MG63 (cell line): ENCODE results near the gene RNF151. TPM values are rescaled to one million over a fixed set of nuclear protein-coding genes. Genes with fewer than 3 reads are reported as not detected.
"Not testable (repeated sequence)": the region's sequence is repeated elsewhere in the genome, so short reads cannot be mapped to it uniquely, and the experiment has no call there.

Experiments
- DNase-seq: peaks from one replicate; pipeline ENCODE4 v3.0.0-alpha.2; 2020
- H3K27me3 ChIP-seq: fragments of 250-450 bp; sonication (Bioruptor Pico); 2 replicates; pipeline ENCODE4 v1.5.1; 2020; ENCODE audit warnings: mild to moderate bottlenecking, moderate library complexity
- H3K36me3 ChIP-seq: fragments of 250-450 bp; sonication (Bioruptor Pico); 2 replicates; pipeline ENCODE4 v1.5.1; 2020; ENCODE audit warnings: mild to moderate bottlenecking, moderate library complexity
- H3K4me3 ChIP-seq: fragments of 250-450 bp; sonication (Bioruptor Pico); 2 replicates; pipeline ENCODE4 v1.5.1; 2020; ENCODE audit warnings: mild to moderate bottlenecking, moderate library complexity
- H3K9me3 ChIP-seq: fragments of 250-450 bp; sonication (Bioruptor Pico); 2 replicates; pipeline ENCODE4 v1.5.1; 2020; ENCODE audit warnings: mild to moderate bottlenecking, moderate library complexity
- total RNA-seq: library from RNA; depleted of rRNA; stranded (reverse); fragments of >200 nt; shearing (Covaris generic); gene quantifications from 2 replicates; pipeline ENCODE4 v1.2.3, GENCODE V29; 2014; ENCODE audit warnings: low replicate concordance; rRNA removed

Gene RNF151, protein sequence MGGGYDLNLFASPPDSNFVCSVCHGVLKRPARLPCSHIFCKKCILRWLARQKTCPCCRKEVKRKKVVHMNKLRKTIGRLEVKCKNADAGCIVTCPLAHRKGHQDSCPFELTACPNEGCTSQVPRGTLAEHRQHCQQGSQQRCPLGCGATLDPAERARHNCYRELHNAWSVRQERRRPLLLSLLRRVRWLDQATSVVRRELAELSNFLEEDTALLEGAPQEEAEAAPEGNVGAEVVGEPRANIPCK
- total RNA-seq = not detected in 2 replicates

DNA sequence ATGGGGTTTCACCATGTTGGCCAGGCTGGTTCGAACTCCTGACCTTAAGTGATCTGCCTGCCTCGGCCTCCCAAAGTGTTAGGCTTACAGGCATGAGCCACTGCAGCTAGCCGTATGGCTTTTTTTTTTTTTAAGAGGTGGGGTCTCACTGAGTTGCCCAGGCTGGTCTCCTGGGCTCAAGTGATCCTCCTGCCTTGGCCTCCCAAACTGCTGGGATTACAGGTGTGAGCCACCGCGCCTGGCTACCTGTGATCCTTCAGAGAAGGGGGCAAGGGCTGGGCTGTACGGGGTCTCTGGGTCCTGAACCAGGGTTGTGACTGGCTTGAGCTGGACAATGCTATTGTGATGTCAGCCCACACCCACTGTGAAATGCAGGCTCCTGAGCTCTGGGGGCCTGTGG, at the start of gene RNF151:
Gene RNF151 (plus strand): TSS at position 397 of the 400 bp plus-strand sequence. CDS start 26 bp downstream, outside the sequence.
- Histone ChIP-seq H3K27me3 (no peaks in the 10 kb centered on the region), H3K4me3 (peak within 1 kb of the TSS; percentile 99), H3K36me3 (peaks cover 49% of the 10 kb centered on the region), H3K9me3 (no peaks in the 10 kb centered on the region; the same call in 1 of the 2 replicates)
- DNase-seq = no peak

DNA sequence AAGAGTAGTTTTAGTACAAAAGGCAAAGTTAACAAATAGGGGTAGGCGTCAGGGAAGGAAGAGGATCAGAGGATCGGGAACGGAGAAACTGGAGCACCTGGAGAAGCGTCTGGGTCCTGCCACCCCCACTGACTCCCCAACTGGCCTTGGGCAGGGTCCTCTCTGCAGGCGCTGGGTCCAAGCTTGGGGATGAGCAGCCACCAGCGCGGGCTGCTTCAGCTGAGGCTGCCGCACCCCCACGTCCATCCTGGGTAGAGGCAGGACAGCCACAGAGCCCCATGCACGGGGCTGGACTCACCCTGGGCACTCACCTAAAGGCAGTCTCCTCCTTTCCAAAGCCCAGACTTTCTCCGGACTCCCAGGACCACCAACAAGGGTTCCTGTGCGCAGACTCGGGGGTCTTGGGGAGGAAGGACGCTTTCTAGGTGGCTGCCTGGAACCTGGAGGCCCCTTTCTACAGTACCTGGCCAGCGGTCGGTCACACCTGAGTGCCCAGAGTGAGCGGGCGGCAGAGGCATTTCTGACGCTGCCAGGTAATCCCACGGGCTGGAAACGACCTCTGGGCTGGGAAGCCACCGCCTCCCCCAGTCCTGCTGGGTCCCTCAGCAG, 49.5 kb upstream of the RNF151 start:
- H3K4me3 ChIP-seq = no peak overlapping the region
- no peaks in the 10 kb centered on the region for H3K36me3 ChIP-seq
- H3K27me3 ChIP-seq = peaks cover 46% of the 10 kb centered on the region
- H3K9me3 ChIP-seq = no peaks in the 10 kb centered on the region
- no peak for DNase-seq

DNA sequence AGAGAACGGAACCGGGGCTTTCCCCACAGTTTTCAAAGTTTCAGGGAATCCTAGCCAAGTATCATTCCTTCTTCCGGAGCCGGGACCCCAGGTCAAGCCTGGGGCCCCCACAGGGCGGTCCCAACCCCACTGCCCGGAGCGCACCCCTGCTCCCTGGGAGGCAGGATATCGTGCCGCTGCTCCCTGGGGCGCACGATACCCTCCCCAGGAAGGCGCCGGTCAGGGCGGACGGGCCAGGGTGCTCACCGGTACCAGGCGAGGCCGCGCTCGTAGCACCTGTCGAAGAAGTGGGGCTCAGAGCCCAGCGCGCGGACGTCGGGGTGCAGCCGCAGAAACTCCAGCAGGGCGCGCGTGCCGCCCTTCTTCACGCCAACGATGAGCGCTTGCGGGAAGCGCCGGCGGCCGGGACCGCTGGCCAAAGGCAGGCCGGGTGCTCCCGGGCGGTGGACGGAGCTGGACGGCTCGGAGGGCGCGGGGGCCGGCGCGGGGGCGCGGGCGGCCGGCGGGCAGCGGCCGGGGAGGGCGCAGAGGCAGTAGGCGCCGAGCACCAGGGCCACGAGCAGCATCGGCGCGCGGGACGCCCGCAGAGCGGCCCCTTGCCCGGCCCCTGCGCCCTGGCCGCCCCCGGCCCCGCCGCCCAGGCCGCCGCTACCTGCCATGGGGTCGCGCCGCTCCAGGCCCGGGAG, 48.8 kb upstream of the RNF151 start:
- peaks cover 47% of the 10 kb centered on the region for H3K27me3 ChIP-seq
- DNase-seq = no peak

DNA sequence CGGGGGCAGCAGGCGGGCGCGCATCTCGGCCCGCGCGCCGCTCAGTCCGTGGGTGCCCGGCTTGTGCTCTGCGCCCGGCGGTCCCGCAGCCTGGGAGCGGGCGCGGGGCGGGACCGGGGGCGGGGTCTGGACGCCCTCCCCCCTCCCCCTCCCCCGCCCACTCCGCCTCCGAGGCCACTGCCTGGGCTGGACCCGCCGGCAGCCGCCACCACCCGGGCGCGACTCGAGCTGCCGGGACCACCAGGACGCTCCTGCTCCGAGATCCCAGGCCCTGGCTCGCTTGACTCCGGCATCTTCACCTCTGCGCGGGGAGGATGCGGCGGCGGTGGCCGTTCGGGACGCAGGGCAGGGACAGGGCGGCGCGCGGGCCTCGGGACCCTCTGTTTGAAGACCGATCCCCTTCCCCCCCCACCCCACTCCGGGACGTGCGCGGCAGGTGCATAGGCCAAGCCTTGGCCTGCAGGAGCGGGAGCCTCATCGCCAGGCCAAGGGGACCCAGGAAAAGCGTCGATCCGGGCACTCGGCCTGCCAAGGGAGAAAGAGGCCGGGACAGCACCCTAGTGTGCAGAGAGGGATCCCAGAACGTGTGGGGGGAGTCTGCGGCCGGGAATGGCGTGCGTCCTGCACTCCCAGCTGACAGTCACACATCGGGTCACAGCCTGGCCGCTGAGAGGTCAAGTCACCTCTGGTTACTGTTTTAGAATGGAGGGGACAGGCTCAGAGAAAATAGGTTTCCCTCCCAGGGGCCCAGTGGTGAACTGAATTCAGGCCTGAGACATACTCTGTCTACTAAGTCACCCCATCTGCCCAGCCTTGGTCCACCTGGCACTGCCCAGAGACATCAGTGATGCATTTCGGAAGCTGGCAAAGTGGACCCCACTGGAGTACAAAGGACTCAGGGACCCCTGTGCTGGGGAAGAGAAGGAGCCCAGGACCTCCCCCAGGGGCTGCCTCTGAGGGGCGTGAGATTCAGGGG, 48.0 kb upstream of the RNF151 start, which contains the start of gene HS3ST6:
Gene HS3ST6 (minus strand): TSS at position 65 of the 976 bp plus-strand sequence. CDS start 92 bp downstream, outside the sequence.
- no peaks in the 10 kb centered on the region for H3K9me3 ChIP-seq
- peaks cover 55% of the 10 kb centered on the region for H3K27me3 ChIP-seq
- H3K4me3 ChIP-seq = no peak within 1 kb of the TSS
- H3K36me3 ChIP-seq = no peaks in the 10 kb centered on the region
- no peak for DNase-seq

More for the DNA sequence above, 48.8 kb upstream of the RNF151 start:
- Histone ChIP-seq H3K4me3 (no peak overlapping the region), H3K36me3 (no peaks in the 10 kb centered on the region), H3K9me3 (no peaks in the 10 kb centered on the region)

DNA sequence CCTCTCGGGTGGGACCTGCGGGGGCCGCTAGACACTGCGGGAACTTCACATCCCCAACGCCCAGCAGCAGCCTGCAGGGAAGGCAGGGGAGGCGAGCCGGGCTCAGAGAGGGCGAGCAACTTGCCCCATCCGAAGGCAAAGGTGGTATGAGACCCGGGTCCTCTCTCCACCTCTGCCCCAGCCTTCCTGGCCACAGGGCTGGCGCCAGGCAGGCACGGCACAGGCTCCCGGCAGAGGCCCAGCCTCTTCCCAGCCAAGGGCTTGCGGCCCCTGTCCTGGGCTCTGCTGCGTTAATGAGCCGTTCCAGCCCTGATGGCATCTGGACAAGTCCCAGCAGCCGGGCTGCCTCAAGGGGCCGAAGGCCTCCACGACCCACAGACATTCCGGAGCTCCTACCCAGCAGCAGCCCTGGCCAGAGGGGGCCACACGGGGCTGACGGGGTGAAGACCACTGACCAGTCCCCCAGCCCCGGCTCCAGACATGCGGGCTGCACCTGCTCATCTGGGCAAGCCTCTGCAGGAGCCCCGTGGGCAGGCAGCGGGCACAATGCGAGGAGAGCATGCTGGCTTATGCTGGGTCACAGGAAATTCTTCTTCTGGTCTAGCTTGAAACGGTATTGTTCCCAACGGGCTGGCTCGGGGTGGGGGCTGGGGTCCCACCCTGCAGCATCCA, 47.2 kb upstream of the RNF151 start:
- Histone ChIP-seq H3K9me3 (no peaks in the 10 kb centered on the region), H3K27me3 (peaks cover 55% of the 10 kb centered on the region), H3K4me3 (no peak overlapping the region), H3K36me3 (no peaks in the 10 kb centered on the region)
- DNase-seq = no peak

DNA sequence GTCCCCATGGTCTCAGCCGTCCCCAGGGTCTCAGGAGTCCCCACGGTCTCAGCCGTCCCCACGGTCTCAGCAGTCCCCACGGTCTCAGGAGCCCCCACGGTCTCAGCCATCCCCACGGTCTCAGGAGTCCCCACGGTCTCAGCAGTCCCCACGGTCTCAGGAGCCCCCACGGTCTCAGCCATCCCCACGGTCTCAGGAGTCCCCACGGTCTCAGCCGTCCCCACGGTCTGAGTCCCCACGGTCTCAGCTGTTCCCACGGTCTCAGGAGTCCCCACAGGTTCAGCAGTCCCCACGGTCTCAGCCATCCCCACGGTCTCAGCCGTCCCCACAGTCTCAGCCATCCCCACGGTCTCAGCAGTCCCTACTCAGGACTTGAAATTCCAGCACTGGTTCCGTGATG, 46.5 kb upstream of the RNF151 start:
- not testable (repeated sequence) for H3K4me3 ChIP-seq, H3K9me3 ChIP-seq, DNase-seq, H3K36me3 ChIP-seq
- H3K27me3 ChIP-seq = peaks cover 55% of the 10 kb centered on the region

DNA sequence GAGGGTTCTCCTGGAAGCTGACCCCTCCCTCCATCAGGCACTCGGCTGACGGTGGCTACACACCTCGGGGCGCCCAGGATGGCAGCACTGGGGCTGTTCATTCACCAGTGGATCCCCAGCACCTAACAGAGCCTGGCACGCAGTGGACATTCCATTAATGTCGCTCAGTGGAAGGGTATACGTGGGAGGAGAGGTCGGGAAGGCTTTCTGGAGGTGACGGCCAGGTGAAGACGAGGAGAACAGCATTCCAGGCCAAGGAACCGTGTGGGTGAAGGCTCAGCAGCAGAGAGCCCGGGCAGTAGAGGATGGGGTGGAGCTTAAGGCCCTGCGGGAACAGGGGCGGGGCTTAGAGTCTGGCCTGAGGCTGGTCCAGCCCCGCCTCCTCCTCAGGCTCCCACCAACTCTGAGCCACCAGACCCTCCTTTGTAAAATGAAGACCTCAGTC, 45.9 kb upstream of the RNF151 start:
- DNase-seq = no peak
- Histone ChIP-seq H3K27me3 (peaks cover 55% of the 10 kb centered on the region), H3K36me3 (no peaks in the 10 kb centered on the region)

DNA sequence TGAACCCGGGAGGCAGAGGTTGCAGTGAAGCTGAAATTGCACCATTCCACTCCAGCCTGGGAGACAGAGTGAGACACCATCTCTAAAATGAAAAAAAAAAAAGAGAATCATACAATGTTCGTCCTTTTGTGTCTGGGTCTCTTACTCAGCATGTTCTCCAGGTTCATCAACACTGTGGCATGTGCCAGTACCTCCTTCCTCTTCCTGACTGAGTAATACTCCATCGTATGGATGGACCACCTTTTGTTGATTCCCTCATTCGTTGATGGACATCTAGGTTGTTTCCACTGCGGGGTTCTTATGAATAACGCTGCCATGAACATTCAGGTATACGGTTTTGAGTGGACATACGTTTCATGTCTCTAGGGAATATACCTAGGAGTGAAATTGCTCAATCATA, 44.3 kb upstream of the RNF151 start:
- Histone ChIP-seq H3K36me3 (no peaks in the 10 kb centered on the region), H3K9me3 (no peaks in the 10 kb centered on the region), H3K27me3 (peaks cover 44% of the 10 kb centered on the region), H3K4me3 (no peak overlapping the region)
- DNase-seq = no peak

More for the DNA sequence above, 45.9 kb upstream of the RNF151 start:
- no peak overlapping the region for H3K4me3 ChIP-seq
- H3K9me3 ChIP-seq = no peaks in the 10 kb centered on the region

DNA sequence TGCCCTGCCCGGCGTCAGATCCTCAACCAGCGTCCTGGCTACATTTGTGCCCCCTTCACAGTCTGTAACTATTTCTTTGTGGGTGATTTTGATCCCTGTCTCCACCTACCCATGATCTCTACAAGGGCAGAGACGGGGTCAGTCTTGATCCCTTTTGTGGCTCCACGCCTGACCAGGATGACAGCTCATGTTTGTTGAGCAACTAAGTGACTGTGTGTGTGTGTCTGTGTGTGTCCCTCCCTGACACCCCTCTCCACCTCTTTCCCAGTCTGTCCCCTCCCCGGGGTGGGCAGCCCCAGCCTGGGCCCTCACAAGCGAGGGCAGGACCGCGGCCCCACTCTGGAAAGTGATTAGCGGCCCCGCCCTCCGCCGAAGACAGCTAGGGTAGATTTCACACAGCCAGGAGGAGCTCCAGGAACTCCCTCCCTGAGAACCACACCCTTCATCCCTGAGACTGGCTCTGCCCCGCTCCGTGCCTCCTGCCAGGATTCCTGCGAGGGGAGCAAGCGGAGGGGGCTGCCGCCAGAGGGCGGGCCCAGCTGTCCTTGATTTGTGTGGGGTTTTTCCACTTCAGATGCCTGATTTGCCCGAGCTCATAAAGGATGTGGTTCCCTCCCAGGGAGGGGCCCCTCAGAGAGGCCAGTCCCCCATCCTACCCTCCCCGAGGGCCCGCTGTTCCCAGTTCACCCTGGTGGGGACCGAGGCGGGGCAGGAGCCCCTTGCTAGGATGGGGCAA, 43.2 kb upstream of the RNF151 start:
- no peaks in the 10 kb centered on the region for H3K9me3 ChIP-seq
- H3K4me3 ChIP-seq = no peak overlapping the region
- peak; percentile 36 for DNase-seq
- peaks cover 37% of the 10 kb centered on the region for H3K27me3 ChIP-seq
- H3K36me3 ChIP-seq = no peaks in the 10 kb centered on the region

DNA sequence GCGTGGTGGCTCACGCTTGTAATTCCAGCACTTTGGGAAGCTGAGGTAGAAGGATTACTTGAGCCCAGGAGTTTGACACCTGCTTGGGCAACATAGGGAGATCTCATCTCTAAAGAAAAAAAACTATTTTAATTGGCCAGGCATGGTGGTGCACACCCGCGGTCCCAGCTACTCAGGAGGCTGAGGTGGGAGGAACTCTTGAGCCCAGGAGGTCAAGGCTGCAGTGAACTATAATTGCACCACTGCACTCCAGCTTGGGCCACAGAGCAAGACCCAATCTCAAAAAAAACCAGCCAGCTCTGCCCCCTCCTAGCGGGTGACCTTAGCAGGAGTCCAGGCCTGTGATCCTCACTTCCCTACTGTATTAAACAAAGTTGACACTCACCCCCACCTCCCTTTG, 42.6 kb upstream of the RNF151 start:
- Histone ChIP-seq H3K9me3 (no peaks in the 10 kb centered on the region), H3K27me3 (peaks cover 31% of the 10 kb centered on the region), H3K4me3 (no peak overlapping the region), H3K36me3 (no peaks in the 10 kb centered on the region)
- no peak for DNase-seq

DNA sequence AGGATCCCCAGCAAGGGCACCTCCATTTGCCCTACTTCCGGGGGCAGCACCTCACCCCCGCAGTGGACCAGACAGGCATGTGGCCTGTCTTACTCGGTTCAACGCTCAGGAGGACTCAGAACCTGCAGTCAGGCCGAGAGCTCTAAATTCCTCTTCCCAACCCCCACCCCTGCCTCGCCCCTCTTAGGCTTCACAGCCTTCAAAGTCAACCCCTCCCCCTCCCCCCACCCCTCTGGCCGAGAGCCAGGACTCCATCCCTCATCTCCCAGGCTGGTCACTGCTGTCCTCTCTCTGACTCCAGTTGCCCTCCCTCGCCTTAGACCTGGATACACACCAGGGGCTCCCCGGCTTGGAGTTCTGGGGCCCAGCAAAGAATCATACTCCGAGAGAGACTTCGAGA, 40.4 kb upstream of the RNF151 start:
- no peak for DNase-seq
- H3K36me3 ChIP-seq = no peaks in the 10 kb centered on the region
- H3K4me3 ChIP-seq = no peak overlapping the region
- H3K27me3 ChIP-seq = peaks cover 12% of the 10 kb centered on the region
- no peaks in the 10 kb centered on the region for H3K9me3 ChIP-seq

DNA sequence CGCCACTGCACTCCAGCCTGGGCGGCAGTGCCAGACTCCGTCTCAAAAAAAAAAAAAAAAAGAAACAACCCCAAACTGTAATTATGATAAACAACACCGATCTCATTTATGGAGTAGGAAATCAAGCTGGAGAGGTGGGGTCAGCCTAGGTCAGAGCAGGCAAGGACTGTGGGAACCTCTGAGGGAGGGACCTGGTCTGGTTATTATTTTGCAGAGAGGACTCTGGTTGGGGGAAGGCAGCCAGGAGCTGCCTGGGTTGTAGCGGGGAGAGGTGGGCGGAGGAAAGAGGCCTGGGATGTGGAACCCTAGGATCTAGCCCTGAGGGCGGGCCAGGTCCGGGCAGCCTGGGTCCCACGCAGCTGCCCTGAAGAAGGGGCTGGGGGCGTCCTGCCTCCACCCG, 37.6 kb upstream of the RNF151 start:
- peak; percentile 63 for DNase-seq
- Histone ChIP-seq H3K4me3 (peak overlapping the region; percentile 51), H3K9me3 (no peaks in the 10 kb centered on the region), H3K36me3 (no peaks in the 10 kb centered on the region), H3K27me3 (no peaks in the 10 kb centered on the region)

DNA sequence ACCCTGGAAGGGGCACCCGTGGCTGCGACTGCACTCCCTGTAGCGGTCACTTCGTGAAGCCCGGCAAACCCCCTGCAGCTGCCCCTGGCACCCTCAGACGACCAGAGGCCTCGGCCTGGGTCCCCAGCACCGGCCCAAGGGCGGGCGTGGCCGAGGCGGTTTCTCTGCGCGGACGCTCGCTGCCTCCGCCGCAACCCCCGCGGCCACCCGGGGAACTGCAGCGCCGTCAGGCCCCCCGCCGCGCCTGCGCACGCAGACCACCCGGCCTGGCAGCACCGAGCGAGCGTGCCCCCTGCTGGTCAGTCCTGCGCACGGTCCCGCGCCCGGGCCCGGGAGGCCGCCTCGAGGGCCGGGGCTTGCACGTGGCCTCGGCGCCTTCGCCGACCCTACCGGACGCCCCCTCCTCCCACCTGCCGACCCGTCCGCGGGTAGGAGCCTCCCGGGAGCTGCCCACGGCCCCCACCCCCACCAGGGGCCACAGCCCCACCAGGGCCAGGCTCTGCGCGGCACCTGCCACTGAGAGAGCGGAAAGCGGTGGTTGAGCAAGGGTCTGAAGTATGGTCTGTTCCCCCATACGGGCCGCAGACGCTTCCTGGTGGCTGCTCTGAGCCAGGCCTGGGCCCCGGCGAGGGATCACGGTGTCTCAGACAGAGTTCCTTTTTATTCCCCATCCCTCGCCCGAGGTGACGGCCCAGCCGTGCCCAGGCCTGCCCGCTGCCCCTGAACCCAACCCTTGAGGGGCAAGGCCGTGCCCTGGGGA, 36.9 kb upstream of the RNF151 start:
- Histone ChIP-seq H3K4me3 (peak overlapping the region; percentile 51), H3K36me3 (no peaks in the 10 kb centered on the region), H3K9me3 (no peaks in the 10 kb centered on the region), H3K27me3 (no peaks in the 10 kb centered on the region)
- peak; percentile 90 for DNase-seq

DNA sequence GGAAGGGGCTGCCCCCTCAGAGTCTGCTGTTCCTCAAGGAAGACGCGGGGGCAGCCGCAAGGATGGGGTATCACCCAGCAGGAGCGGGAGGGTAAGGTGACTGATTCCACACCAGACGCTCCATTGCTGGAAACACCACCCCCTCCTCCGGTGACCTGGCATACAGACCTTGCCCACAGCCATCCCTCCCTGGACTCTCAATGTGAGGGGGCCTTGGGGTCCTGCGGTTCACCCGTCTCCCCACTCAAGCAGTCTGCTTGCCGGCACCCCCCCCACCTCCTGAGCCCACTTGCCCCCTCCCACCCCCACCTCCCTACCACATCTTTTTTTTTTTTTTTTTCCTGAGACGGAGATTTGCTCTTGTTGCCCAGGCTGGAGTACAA, 36.3 kb upstream of the RNF151 start:
- no peak overlapping the region for H3K4me3 ChIP-seq
- H3K27me3 ChIP-seq = no peaks in the 10 kb centered on the region
- H3K36me3 ChIP-seq = no peaks in the 10 kb centered on the region
- DNase-seq = no peak
- no peaks in the 10 kb centered on the region for H3K9me3 ChIP-seq
